WERI-Rb-1 (cell line): ENCODE measurements around the gene UVRAG.

Experiments used
- DNase-seq: peaks from one replicate; pipeline ENCODE4 v3.0.0-alpha.2; 2020
- H3K27ac ChIP-seq: fragments of 250-450 bp; sonication (Bioruptor Pico); 2 replicates; pipeline ENCODE4 v1.5.1; 2020; ENCODE audit warnings: mild to moderate bottlenecking, moderate library complexity
- H3K27me3 ChIP-seq: fragments of 250-450 bp; sonication (Bioruptor Pico); 2 replicates; pipeline ENCODE4 v1.5.1; 2021; ENCODE audit warnings: mild to moderate bottlenecking, low read depth, moderate library complexity; ENCODE audit not compliant: insufficient read depth, severe bottlenecking
- H3K36me3 ChIP-seq: fragments of 250-450 bp; sonication (Bioruptor Pico); 2 replicates; pipeline ENCODE4 v1.5.1; 2020; ENCODE audit warnings: mild to moderate bottlenecking, moderate library complexity
- H3K4me3 ChIP-seq: 2 replicates; pipeline ENCODE4 v1.5.1; 2011; ENCODE audit warnings: low read depth, mild to moderate bottlenecking, control low read depth, low read length
- H3K9me3 ChIP-seq: fragments of 250-450 bp; sonication (Bioruptor Pico); 2 replicates; pipeline ENCODE4 v1.5.1; 2021; ENCODE audit warnings: mild to moderate bottlenecking, moderate library complexity; ENCODE audit not compliant: severe bottlenecking
- CTCF ChIP-seq: IDR thresholded peaks from 2 replicates; pipeline ENCODE4 v1.5.1; 2011; ENCODE audit warnings: low read depth, mild to moderate bottlenecking, control low read depth, inconsistent platforms, low read length

UVRAG gene

DNA sequence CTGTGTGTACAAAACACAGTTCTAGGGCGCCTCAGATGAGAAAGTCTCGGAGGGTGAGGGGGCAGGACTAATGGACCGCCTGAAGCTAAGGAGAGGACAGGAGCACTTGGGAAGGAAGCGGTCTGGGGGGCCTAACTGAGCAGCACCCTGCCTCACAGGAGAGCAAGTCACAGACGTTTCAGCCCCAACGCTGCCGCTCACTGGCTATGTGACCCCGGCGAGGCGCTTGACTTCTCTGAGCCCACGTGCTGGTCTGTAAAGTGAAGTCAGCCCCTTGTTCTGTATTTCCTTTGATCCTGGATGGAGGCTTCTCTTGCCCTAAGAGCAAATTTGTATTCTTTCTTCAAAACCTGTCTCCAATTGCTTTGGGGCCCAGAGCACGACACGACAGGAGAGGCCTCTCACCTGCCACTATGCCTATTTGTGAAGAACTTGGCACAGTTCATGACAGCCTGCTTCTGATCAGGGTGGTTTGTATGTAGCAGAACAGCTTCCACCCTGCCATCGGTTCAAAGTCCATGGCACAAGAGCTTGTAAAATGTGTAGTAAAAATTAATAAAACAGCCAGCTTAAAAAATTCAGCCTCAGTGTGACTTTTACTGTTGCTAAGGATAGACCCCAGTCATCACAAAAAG is 332.2 kb downstream of the UVRAG start:
- no peak for TF ChIP-seq CTCF
- Histone ChIP-seq H3K9me3 (no peaks in the 10 kb centered on the region), H3K27me3 (no peaks in the 10 kb centered on the region), H3K4me3 (no peak overlapping the region), H3K27ac (no peak overlapping the region), H3K36me3 (no peaks in the 10 kb centered on the region)
- DNase-seq: no peak

GRCh38 chr11:76148231-76148630 is 333.2 kb downstream of the UVRAG start:
- H3K4me3 ChIP-seq: no peak overlapping the region
- no peaks in the 10 kb centered on the region for H3K36me3 ChIP-seq
- no peaks in the 10 kb centered on the region for H3K27me3 ChIP-seq
- no peak overlapping the region for H3K27ac ChIP-seq
- no peak for TF ChIP-seq CTCF
- no peaks in the 10 kb centered on the region for H3K9me3 ChIP-seq
- no peak for DNase-seq

DNA sequence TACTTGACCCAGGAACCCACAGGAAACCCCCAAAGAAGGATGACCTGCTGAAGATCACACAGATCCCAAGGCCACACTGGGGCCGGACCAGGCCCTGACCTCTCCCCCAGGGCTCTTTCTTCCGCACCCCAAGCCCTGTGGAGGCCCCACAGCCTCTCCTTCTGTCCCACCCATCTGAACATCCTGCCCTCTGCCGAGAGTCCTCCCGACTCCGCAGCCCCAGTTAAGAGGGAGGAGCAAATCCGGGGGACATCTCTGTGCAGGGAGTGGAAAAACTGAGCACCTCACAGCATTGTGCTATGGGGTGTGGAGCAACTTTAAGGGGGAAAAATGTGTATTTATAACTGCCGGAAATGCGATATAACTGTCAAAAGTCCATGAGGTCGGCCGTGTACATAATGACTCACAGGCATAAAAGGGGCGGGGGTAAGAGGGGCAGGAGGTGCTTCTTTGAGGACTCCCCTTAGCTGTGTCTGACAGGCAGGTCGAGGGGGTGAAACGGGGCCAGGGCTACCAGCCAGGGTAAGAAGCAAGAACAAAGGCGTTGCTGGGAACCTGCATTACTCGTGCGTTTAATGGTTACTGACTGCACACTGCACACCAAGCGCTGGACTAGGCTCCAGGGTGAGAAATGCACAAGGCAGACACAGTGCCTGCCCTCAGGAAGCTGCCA is 334.1 kb downstream of the UVRAG start:
- DNase-seq: no peak
- H3K27ac ChIP-seq: no peak overlapping the region

DNA sequence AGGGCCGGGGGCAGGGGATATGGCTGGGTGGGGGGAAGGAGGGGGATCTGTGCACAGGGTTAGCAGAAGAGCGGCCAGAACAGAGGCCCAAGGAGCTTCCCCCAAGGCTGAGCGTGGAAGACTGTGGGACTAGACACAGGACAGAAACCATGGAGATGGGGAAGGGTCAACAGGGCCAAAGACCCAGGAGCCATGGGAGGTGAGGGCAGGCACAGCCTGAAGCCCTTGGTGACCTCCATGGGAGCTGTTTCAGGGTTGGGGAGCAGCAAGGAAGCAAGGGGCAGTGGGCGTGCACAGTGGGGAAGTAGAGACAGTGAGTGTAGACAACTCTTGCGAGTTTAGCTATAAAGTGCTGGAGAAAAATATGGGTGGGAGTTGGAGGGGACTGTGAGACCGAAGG is 334.7 kb downstream of the UVRAG start:
- H3K4me3 ChIP-seq: no peak overlapping the region
- no peaks in the 10 kb centered on the region for H3K36me3 ChIP-seq
- no peak for TF ChIP-seq CTCF
- no peaks in the 10 kb centered on the region for H3K9me3 ChIP-seq
- no peak for DNase-seq
- no peaks in the 10 kb centered on the region for H3K27me3 ChIP-seq
- no peak overlapping the region for H3K27ac ChIP-seq

More for the DNA sequence above, 334.1 kb downstream of the UVRAG start:
- Histone ChIP-seq H3K27me3 (no peaks in the 10 kb centered on the region), H3K4me3 (no peak overlapping the region), H3K36me3 (no peaks in the 10 kb centered on the region), H3K9me3 (no peaks in the 10 kb centered on the region)
- no peak for TF ChIP-seq CTCF

GRCh38 chr11:76150141-76150540 is 335.1 kb downstream of the UVRAG start:
- Histone ChIP-seq H3K36me3 (no peaks in the 10 kb centered on the region), H3K9me3 (no peaks in the 10 kb centered on the region), H3K27ac (no peak overlapping the region), H3K27me3 (no peaks in the 10 kb centered on the region), H3K4me3 (no peak overlapping the region)
- no peak for DNase-seq
- no peak for TF ChIP-seq CTCF
